Stimulated activated naive CD8-positive, alpha-beta T cell treated with anti-CD3 and anti-CD28 coated beads, Interleukin-15, Interleukin-2, amounts not matched to agents 100 U/mL and 50 U/mL, for 24 hours (primary cell): ENCODE data around the gene FARS2.
"Not testable (repeated sequence)": the region's sequence is repeated elsewhere in the genome, so short reads cannot be mapped to it uniquely, and the experiment has no call there.

Experiments used
- ATAC-seq: fragments of 150-1000 bp; cut with Tn5 transposase; one replicate; pipeline ENCODE4 v1.10.0; 2021
- DNase-seq: peaks from one replicate; pipeline ENCODE4 v3.0.0; 2021

FARS2 gene

GRCh38 chr6:5796555-5796954 is 535.2 kb downstream of the FARS2 start:
- not testable (repeated sequence) for ATAC-seq, DNase-seq

- ATAC-seq, DNase-seq: not testable (repeated sequence)
Observed at GRCh38 chr6:5806406-5806805, 545.1 kb downstream of the FARS2 start.

DNA sequence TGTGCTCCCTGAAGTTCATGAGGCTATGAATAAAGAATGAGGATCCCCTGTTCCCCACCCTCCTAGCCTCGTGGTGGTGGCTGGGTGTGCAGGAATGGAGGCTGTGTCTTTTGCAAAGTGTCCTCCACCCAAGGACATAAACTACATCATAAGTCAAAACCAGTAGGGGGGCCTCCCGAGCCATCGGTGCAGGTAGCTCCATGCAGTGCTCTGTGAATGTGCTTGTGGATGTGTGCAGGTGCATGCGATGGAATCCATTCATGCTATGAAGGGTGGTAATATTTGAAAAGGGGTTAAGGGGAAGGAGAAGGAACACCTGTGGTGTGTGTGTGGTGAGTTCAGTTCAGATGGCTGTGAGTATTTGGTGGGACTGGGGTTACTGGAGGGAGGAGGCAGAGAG is 548.1 kb downstream of the FARS2 start:
- DNase-seq (no peak), ATAC-seq (no peak)

GRCh38 chr6:5811997-5812396 is 550.7 kb downstream of the FARS2 start:
- no peak for ATAC-seq

DNA sequence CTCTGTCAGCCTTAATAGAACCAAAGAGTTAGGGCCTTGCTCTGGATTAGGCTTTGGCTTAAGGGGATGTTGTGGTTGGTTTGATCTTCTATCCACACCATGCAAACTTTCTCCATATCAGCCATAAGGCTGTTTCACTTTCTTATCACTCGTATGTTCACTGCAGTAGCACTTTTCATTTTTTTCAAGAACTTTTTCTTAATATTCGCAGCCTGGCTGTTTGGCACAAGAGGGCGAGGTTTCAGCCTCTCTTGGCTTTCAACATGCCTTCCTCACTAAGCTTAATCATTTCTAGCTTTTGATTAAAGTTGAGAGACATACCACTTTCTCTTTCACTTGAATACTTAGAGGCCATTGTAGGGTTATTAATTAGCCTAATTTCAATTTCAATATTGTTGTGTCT is 552.3 kb downstream of the FARS2 start:
- ATAC-seq (peak; percentile 33), DNase-seq (no peak)

More at GRCh38 chr6:5811997-5812396, 550.7 kb downstream of the FARS2 start:
- no peak for DNase-seq

DNA sequence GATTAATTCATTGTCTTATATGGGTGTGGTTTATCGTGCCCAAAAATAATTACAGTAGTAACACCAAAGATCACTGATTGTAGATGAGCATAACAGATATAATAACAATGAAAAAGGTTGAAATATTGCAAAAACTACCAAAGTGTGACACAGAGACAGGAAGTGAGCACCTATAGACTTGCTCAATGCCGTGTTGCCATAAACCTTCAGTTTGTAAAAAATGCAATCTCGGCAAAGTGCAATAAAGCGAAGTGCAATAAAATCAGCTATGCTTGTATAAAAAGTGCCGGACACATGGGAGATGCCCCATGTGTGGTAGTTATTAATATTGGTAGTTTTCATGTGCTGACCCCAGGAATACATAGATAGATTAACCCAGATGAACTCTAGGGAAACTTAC is 552.8 kb downstream of the FARS2 start:
- no peak for DNase-seq
- ATAC-seq = no peak

DNA sequence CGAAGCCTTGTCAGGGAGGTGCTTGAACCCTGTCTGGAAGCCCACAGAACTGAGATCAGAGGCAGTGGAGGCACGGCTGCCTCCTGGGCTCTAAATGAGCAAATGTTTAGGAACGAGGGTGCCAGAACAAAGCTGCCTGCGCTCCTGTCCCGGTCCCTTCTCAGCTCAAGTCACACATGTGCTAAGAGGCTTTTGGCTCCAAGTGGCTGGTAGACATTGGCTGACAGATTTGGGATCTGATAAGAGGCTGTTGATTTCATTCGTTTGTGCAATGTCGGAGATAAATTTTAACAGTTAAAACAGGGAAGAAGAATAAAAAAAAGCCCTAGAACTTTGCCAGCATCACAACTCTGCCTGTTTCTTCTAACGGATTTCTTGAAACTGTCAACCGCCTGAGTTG is 553.6 kb downstream of the FARS2 start:
- ATAC-seq (no peak), DNase-seq (no peak)

DNA sequence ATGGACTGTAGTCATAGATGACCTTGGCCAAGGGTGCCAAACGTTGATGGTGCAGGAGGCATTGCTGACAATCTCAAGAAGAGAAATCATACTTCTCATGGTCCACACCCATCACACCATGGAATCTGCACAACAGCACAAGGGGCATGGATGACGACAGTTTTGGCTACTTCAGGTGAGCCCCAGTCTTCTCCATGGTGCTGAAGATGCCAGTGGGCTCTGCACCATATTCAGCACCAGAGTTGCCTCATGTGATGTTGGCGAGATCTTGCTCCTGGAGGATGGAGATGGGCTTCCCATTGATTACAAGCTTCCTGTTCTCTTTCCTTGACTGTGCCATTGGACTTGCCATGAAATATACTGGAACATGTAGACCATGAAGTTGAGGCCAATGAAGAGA is 556.6 kb downstream of the FARS2 start:
- DNase-seq = no peak
- no peak for ATAC-seq

DNA sequence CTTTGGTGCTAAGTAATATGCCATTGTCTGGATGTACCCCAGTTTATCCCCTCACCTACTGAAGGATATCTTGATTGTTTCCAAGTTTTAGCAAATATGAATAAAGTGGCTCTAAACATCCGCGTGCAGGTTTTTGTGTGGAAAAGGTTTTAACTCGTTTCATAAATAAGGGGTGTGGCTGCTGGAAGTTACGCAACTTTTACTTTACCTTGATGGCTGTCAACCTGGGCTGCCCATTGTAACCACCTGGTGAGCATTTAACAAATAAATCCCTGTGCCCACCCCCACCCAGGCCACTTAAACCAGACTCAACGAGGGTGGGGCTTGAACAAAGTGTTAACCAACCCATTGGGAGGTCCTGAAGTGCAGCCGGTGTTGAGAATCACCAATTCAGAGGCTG is 557.6 kb downstream of the FARS2 start:
- ATAC-seq = no peak
- DNase-seq = no peak
